WTC11 (cell line): ENCODE results near the gene DHX8. TPM values are rescaled to one million over a fixed set of nuclear protein-coding genes. Genes with fewer than 3 reads are reported as not detected.
A peak's percentile ranks its signal among the peaks of the same experiment; 100 is the strongest.
"Not testable (repeated sequence)": the region's sequence is repeated elsewhere in the genome, so short reads cannot be mapped to it uniquely, and the experiment has no call there.

Experiments
- ATAC-seq: fragments of 200-7000 bp; cut with Tn5 transposase; 2 replicates; pipeline ENCODE4 v1.10.0; 2021; ENCODE audit warnings: mild to moderate bottlenecking, moderate library complexity
- CTCF ChIA-PET: fragments of 300-600 bp; sonication (Branson Sonifier 250); formaldehyde crosslinking; loops from one replicate; lab custom pipeline; 2021; ENCODE audit warnings: antibody characterized with exemption; lab: Charles Lee
- POLR2A ChIA-PET: fragments of 350-600 bp; sonication (Branson Sonifier 250); formaldehyde crosslinking; loops from one replicate; lab custom pipeline; 2021; ENCODE audit warnings: antibody characterized with exemption; lab: Charles Lee
- DNase-seq: peaks from one replicate; pipeline ENCODE4 v3.0.0; 2021; ENCODE audit warnings: low spot score
- H3K27ac Mint-ChIP-seq: 2 replicates; pipeline ENCODE4 v1.8.0; 2021; ENCODE audit warnings: mixed read lengths
- H3K27me3 Mint-ChIP-seq: 2 replicates; pipeline ENCODE4 v1.8.0; 2021; ENCODE audit warnings: low read depth, mild to moderate bottlenecking, moderate library complexity, mixed read lengths
- H3K36me3 Mint-ChIP-seq: 2 replicates; pipeline ENCODE4 v1.8.0; 2021; ENCODE audit warnings: mixed read lengths
- H3K4me1 Mint-ChIP-seq: 2 replicates; pipeline ENCODE4 v1.8.0; 2022; ENCODE audit warnings: mixed read lengths
- H3K4me3 Mint-ChIP-seq: 2 replicates; pipeline ENCODE4 v1.8.0; 2021; ENCODE audit warnings: mild to moderate bottlenecking, moderate library complexity, mixed read lengths
- H3K9me3 Mint-ChIP-seq: 2 replicates; pipeline ENCODE4 v1.8.0; 2021; ENCODE audit warnings: mixed read lengths
- GABPB1 ChIP-seq: sonication (generic); formaldehyde crosslinking; IDR thresholded peaks from 2 replicates; pipeline ENCODE4 v1.8.1; 2023; ENCODE audit warnings: mild to moderate bottlenecking, missing genetic modification reagents
- MXD4 ChIP-seq: fragments of 250-450 bp; sonication (Bioruptor Pico); IDR thresholded peaks from 2 replicates; pipeline ENCODE4 v1.8.0; 2021; ENCODE audit warnings: mild to moderate bottlenecking, moderate library complexity, borderline replicate concordance
- ZNF219 ChIP-seq: sonication (generic); formaldehyde crosslinking; IDR thresholded peaks from 2 replicates; pipeline ENCODE4 v1.8.0; 2023; ENCODE audit warnings: missing genetic modification reagents, mild to moderate bottlenecking, borderline replicate concordance
- total RNA-seq: library from RNA; stranded (reverse); gene quantifications from 3 replicates; pipeline ENCODE4 v1.2.3, GENCODE V29; 2021
- TF ChIP-seq, protein P1 (sequence below): sonication (generic); formaldehyde crosslinking; IDR thresholded peaks from 2 replicates; pipeline ENCODE4 v1.8.1; 2022; ENCODE audit warnings: low read depth, mild to moderate bottlenecking, moderate library complexity, missing genetic modification reagents, borderline replicate concordance
- TF ChIP-seq, protein P2 (sequence below): sonication (generic); formaldehyde crosslinking; IDR thresholded peaks from 2 replicates; pipeline ENCODE4 v1.8.0; 2023; ENCODE audit warnings: missing genetic modification reagents, mild to moderate bottlenecking, borderline replicate concordance
- TF ChIP-seq, protein P3 (sequence below): sonication (generic); formaldehyde crosslinking; IDR thresholded peaks from 2 replicates; pipeline ENCODE4 v1.8.0; 2022; ENCODE audit warnings: mild to moderate bottlenecking, missing genetic modification reagents
- TF ChIP-seq, protein P4 (sequence below): fragments of 250-450 bp; sonication (Bioruptor Pico); IDR thresholded peaks from 2 replicates; pipeline ENCODE4 v1.9.0; 2021; ENCODE audit warnings: mild to moderate bottlenecking

DHX8 gene
- total RNA-seq, 1 experiment from 2014 or later, result 58.5 TPM

DNA sequence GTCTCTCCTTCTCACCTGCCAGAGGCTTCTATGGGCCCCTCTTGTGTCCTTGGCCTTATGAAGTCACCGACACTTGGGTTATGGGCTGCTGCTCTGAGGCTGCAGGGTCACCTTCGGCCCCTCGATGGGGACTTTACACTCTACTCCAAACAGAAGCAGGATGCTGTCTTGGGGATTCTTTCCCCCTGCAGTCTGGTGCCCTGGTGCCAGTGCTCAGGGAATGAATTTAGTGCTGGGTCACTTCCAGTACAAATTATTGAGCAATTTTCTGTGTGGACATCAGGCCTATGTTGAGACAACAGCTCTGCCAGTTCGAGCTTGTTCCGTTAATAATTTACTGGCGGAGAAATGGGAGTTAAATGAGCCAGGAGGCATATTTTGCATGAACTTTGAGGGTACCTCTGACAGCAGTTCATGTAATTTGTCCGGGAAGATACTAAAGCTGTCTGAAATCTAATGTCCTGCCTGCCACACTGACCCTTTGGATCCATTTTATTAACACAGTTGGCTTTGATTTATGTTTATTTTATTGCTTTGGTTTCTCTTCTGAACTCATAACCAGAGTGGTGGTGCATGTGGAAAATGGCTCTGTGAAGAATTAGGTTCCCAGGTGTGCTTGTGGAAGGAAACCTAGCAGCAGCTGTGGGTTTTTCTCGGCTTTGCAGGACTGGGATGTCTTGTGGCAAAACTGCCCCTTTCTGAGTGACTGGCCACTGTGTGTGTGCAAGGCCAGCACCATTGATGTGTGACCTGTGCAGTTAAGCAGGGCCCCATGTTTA is 34.1 kb upstream of the DHX8 start:
- ChIA-PET CTCF (no interaction called here), POLR2A (no interaction called here)
- ATAC-seq, result no peak
- peaks cover under 1% of the 10 kb centered on the region for H3K4me1 Mint-ChIP-seq
- DNase-seq, result no peak
- H3K27me3 Mint-ChIP-seq, result peaks cover 6% of the 10 kb centered on the region; the same call in 1 of the 2 replicates
- TF ChIP-seq, protein P1, sequence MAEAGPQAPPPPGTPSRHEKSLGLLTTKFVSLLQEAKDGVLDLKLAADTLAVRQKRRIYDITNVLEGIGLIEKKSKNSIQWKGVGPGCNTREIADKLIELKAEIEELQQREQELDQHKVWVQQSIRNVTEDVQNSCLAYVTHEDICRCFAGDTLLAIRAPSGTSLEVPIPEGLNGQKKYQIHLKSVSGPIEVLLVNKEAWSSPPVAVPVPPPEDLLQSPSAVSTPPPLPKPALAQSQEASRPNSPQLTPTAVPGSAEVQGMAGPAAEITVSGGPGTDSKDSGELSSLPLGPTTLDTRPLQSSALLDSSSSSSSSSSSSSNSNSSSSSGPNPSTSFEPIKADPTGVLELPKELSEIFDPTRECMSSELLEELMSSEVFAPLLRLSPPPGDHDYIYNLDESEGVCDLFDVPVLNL (CRISPR knock-in tag), result no peak
- TF ChIP-seq GABPB1 (CRISPR knock-in tag) (peak; percentile 81), MXD4 (CRISPR knock-in tag) (no peak), ZNF219 (CRISPR knock-in tag) (no peak)
- TF ChIP-seq, protein P2, sequence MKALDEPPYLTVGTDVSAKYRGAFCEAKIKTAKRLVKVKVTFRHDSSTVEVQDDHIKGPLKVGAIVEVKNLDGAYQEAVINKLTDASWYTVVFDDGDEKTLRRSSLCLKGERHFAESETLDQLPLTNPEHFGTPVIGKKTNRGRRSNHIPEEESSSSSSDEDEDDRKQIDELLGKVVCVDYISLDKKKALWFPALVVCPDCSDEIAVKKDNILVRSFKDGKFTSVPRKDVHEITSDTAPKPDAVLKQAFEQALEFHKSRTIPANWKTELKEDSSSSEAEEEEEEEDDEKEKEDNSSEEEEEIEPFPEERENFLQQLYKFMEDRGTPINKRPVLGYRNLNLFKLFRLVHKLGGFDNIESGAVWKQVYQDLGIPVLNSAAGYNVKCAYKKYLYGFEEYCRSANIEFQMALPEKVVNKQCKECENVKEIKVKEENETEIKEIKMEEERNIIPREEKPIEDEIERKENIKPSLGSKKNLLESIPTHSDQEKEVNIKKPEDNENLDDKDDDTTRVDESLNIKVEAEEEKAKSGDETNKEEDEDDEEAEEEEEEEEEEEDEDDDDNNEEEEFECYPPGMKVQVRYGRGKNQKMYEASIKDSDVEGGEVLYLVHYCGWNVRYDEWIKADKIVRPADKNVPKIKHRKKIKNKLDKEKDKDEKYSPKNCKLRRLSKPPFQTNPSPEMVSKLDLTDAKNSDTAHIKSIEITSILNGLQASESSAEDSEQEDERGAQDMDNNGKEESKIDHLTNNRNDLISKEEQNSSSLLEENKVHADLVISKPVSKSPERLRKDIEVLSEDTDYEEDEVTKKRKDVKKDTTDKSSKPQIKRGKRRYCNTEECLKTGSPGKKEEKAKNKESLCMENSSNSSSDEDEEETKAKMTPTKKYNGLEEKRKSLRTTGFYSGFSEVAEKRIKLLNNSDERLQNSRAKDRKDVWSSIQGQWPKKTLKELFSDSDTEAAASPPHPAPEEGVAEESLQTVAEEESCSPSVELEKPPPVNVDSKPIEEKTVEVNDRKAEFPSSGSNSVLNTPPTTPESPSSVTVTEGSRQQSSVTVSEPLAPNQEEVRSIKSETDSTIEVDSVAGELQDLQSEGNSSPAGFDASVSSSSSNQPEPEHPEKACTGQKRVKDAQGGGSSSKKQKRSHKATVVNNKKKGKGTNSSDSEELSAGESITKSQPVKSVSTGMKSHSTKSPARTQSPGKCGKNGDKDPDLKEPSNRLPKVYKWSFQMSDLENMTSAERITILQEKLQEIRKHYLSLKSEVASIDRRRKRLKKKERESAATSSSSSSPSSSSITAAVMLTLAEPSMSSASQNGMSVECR, result no peak
- TF ChIP-seq, protein P3, sequence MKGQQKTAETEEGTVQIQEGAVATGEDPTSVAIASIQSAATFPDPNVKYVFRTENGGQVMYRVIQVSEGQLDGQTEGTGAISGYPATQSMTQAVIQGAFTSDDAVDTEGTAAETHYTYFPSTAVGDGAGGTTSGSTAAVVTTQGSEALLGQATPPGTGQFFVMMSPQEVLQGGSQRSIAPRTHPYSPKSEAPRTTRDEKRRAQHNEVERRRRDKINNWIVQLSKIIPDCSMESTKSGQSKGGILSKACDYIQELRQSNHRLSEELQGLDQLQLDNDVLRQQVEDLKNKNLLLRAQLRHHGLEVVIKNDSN (CRISPR knock-in tag), result no peak
- H3K4me3 Mint-ChIP-seq, result no peak overlapping the region
- peaks cover 17% of the 10 kb centered on the region for H3K9me3 Mint-ChIP-seq
- H3K27ac Mint-ChIP-seq, result no peak overlapping the region
- peaks cover 11% of the 10 kb centered on the region for H3K36me3 Mint-ChIP-seq

DNA sequence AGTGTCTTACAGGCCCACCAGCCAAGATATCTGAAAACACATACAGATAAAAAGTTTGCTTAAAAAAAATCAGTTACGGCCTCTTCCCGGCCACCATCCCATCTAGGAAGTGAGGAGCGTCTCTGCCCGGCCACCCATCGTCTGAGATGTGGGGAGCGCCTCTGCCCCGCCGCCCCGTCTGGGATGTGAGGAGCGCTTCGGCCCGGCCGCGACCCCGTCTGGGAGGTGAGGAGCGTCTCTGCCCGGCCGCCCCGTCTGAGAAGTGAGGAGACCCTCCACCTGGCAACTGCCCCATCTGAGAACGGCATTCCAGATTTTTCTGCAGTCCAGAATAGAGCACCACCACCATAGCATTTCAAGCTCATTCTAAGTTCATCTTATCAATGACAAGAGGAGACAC is 33.0 kb upstream of the DHX8 start:
- H3K27ac Mint-ChIP-seq, ATAC-seq, CTCF ChIA-PET, H3K27me3 Mint-ChIP-seq, H3K4me3 Mint-ChIP-seq, H3K4me1 Mint-ChIP-seq, DNase-seq, POLR2A ChIA-PET: not testable (repeated sequence)
- Mint-ChIP-seq H3K9me3 (peaks cover 17% of the 10 kb centered on the region), H3K36me3 (peaks cover 11% of the 10 kb centered on the region)

DNA sequence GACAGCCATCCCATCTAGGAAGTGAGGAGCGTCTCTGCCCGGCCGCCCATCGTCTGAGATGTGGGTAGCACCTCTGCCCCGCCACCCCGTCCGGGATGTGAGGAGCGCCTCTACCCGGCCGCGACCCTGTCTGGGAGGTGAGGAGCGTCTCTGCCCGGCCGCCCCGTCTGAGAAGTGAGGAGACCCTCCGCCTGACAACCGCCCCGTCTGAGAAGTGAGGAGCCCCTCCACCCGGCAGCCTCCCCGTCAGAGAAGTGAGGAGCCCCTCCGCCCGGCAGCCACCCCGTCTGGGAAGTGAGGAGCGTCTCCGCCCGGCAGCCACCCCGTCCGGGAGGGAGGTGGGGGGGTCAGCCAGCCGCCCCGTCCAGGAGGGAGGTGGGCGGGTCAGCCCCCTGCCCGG is 32.0 kb upstream of the DHX8 start:
- H3K4me3 Mint-ChIP-seq, H3K4me1 Mint-ChIP-seq, ATAC-seq, DNase-seq, CTCF ChIA-PET, POLR2A ChIA-PET, H3K27ac Mint-ChIP-seq, H3K27me3 Mint-ChIP-seq: not testable (repeated sequence)
- peaks cover 11% of the 10 kb centered on the region for H3K36me3 Mint-ChIP-seq
- H3K9me3 Mint-ChIP-seq, result peaks cover 15% of the 10 kb centered on the region

DNA sequence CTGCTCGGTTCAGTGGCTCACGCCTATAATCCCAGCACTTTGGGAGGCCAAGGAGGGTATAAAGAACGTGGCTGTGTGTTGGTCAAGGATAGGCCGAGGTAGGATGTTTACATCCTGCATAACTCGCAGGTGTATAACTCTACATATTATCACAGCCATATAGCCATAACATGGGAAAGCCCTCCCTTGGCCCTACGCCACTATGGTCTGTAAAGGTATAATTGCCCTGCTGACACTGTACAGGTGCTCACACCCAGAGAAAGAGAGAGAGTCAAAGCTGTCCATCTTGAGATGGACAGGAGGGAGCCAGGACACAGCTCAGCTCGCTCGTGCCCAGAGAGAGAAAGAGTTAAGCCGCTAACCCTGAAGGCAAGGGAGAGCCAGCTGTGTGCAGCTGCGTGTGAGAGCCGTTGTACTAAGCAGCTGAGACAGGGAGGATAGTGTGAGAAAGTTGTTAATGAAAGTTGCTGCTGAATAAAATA is 30.4 kb upstream of the DHX8 start:
- CTCF ChIA-PET, result interaction anchor here (0.8 kb wide), 1 partner anchor 31 kb away, joined by 4 read pairs; the partner anchor contains the start of gene DHX8
- H3K4me1 Mint-ChIP-seq, result peaks cover 5% of the 10 kb centered on the region
- H3K4me3 Mint-ChIP-seq, result no peak overlapping the region
- peaks cover 13% of the 10 kb centered on the region for H3K9me3 Mint-ChIP-seq
- H3K27ac Mint-ChIP-seq, result 0 out of 2 replicates have a peak overlapping the region, but pooled peaks have one; percentile 15
- no peak for ATAC-seq
- POLR2A ChIA-PET, result no interaction called here
- peaks cover 11% of the 10 kb centered on the region for H3K36me3 Mint-ChIP-seq
- TF ChIP-seq, protein P4, sequence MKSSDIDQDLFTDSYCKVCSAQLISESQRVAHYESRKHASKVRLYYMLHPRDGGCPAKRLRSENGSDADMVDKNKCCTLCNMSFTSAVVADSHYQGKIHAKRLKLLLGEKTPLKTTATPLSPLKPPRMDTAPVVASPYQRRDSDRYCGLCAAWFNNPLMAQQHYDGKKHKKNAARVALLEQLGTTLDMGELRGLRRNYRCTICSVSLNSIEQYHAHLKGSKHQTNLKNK (CRISPR knock-in tag), result no peak
- TF ChIP-seq, all 79 proteins: peak for 0
- no peak for DNase-seq
- H3K27me3 Mint-ChIP-seq, result peaks cover 6% of the 10 kb centered on the region; the same call in 1 of the 2 replicates
